ENCODE data around the gene KRTAP1-1. TPM values are rescaled to one million over a fixed set of nuclear protein-coding genes. Genes with fewer than 3 reads are reported as not detected.
"Not testable (repeated sequence)": the region's sequence is repeated elsewhere in the genome, so short reads cannot be mapped to it uniquely, and the experiment has no call there.

KRTAP1-1 gene
- polyA plus RNA-seq, 4 donors = not detected

GRCh38 chr17:41013606-41014005, 27.6 kb downstream of the KRTAP1-1 start:
- DNase-seq (ENCODE audit: low read depth in 4 of 4, low spot score in 2 of 4) = no peak

DNA sequence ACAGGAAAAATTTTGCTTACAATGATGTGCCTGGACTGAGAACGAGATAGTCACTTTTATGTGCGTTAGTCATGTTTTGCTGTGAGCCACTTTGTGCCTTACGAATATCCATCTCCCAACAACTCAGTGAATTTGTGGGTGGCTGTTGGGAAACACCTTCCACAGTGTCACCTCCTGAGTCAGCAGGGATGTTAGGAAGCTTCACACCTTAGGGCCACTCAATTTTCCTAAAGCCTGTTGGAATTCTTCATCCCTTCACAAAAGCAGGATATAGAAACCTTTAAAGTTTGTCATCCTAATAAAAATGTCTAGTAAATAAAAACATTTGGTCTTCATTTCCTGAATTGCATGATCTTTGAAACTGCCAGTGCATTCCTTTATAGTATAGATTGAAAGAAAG, 28.1 kb downstream of the KRTAP1-1 start:
- DNase-seq (ENCODE audit: low read depth in 4 of 4, low spot score in 2 of 4) = no peak

DNA sequence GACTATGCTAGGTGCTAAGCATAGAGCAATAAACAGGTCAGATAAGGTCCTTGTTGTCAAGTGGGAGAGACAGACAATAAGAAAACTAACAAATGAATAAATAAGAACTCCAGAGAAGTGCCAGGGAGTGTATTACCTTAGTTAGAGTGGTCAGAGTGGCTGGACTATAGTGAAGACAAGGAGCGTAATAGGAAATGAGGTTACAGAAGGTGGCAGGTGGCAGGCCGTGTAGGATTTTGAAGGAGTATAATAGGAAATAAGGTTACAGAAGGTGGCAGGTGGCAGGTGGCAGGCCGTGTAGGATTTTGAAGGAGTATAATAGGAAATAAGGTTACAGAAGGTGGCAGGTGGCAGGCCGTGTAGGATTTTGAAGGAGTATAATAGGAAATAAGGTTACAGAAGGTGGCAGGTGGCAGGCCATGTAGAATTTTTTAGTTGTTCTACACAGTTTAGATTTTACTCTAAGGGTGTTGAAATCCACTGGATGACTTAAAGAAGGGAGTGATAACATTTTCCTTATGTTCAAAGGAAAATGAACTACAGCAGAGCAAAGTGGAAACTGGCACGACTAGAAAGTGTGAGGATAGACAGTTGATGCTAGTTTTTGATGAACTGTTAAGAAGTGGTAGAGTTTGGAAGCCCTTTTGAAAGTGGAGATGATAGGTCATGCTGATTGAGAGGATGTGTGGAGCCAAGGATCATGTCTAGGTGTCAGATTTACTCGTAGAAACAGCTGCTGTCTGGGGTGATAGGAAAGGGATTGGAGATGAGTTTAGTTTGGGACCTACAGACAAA, 28.7 kb downstream of the KRTAP1-1 start:
- no peak for DNase-seq (ENCODE audit: low read depth in 4 of 4, low spot score in 2 of 4)

DNA sequence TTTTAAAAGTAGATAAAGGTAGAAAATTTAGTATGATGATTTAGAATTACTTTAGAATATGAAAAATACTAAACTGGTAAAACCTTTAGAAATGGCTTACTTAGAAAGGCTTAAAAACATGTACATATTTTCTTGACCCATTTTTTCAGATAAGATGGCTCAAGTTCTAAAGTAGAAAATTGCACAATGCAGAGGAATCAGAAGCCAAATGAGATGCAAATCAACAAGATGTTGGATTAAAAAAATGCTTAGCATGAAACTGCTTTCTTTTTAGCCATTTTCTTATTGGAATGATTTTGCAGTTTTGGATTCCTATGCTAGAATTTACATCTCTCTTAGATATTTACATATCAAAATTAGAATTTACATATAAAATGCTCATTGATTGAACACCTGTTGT, 30.8 kb downstream of the KRTAP1-1 start:
- DNase-seq (ENCODE audit: low read depth in 4 of 4, low spot score in 2 of 4) = no peak

- no peak for DNase-seq (ENCODE audit: low read depth in 4 of 4, low spot score in 2 of 4)
Measured at GRCh38 chr17:41009936-41010335, 31.3 kb downstream of the KRTAP1-1 start.

DNA sequence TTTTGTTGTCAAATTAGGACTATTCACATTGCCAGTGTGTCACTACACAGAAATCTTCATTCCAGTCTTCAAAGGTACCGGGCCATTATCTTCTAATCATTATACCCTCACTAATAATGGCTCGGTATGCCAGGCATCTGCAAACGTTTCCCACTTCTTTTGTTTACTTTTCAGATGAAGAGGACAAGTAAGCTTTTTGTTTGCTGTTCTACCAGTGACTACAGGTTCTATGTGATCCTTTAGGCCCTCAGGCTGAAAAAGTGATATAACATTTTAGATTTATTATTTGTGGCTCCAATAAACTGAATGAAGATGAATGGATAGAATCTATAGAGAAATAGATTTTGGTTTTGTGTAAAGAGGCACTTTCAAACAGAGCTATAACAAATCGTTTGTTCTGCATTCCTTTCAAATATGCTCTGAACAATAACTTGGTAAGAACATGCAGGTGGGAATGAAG, 31.9 kb downstream of the KRTAP1-1 start:
- DNase-seq (ENCODE audit: low read depth in 4 of 4, low spot score in 2 of 4) = no peak

DNA sequence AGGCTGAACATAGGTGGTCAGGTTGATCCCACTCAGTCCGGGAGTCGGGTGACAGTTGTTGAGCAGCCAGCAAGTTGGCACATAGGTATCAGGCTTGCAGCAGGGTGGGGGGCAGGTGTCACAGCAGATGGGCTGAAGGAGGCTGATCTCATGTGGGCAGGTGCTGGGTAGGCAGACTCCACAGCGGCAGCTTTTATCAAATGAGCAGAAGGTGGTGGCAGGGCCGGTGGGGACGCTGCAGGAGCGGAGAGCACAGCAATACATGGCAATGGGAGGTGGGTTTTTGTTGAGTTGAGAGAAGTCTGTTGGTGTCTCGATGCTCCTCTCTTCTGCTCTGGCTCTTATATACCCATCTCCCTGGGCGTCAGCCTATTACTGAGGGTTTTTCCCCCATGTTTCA, 32.4 kb downstream of the KRTAP1-1 start, which contains the start of gene KRTAP3-1:
Gene KRTAP3-1, minus strand, starts transcription at position 318 of the 400 bp plus-strand sequence. Its CDS starts 54 bp downstream, at position 264.
- DNase-seq (ENCODE audit: low read depth in 4 of 4, low spot score in 2 of 4) = no peak

DNA sequence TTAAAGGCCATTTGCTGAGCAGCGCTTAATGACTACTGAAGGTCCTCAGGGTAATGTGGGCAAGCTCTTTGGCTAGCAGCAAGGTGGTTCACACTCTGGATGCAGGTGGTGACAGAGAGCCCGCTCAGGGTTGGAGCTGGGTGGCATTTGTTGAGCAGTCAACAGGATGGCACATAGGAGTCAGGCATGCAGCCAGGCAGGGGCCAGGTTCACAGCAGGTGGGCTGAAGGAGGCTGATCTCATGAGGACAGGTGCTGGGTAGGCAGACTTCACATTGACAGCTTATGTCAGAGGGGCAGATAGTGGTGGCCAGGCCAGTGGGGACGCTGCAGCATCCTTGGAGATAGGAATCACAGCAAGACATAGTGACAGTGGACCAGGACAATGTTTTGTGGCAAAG, 36.9 kb downstream of the KRTAP1-1 start:
- no peak for DNase-seq (ENCODE audit: low read depth in 4 of 4, low spot score in 2 of 4)

GRCh38 chr17:41003926-41004325, 37.3 kb downstream of the KRTAP1-1 start:
- DNase-seq (ENCODE audit: low read depth in 4 of 4, low spot score in 2 of 4) = no peak

- no peak for DNase-seq (ENCODE audit: low read depth in 4 of 4, low spot score in 2 of 4)
Measured at GRCh38 chr17:41002814-41003213, 38.4 kb downstream of the KRTAP1-1 start.

- DNase-seq (ENCODE audit: low read depth in 4 of 4, low spot score in 2 of 4) = no peak
Measured at GRCh38 chr17:41001795-41002194, 39.5 kb downstream of the KRTAP1-1 start.

GRCh38 chr17:40999563-40999962, 41.7 kb downstream of the KRTAP1-1 start, which contains the start of gene KRTAP3-2:
KRTAP3-2 (minus strand) TSS chr17:40999906; CDS start chr17:40999853, 53 bp downstream.
- DNase-seq (ENCODE audit: low read depth in 4 of 4, low spot score in 2 of 4) = not testable (repeated sequence)

DNA sequence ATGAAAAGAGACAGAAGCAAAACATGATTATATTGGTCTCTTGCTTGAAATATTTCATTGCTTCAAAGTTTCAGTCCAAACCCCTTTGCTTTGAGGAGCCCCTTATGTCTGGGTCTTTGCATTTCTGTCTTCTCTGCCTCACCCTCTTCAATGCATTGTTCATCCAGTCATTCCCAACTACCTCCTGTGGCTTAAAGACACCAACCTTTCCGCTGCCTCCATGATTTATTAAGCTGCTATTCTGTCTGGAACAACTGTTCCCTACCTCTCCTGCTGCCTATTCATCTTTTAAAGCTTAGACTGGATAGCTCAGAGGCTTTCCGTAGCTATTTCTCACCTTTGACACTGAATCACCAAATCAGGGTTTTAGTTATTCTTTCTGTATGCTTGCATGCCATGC, 43.9 kb downstream of the KRTAP1-1 start:
- DNase-seq (ENCODE audit: low read depth in 4 of 4, low spot score in 2 of 4) = no peak

DNA sequence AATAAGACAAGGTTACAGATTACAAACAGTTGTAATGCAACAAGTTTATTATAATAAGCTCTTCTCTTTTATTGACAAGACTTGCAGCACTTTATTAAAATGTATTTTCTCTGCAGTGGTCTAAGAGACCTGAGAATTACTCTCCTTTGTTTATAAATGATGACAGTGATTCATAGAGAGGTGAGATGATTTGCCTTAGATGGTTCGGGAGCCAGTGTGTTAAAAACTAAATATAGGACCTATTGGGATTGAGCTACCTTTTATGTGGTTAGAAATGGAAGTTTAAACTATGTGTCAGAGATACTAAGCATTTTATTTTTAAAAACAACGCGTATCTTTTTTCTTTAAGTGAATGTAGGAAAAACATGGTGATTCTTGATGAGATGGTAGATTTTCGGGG, 44.4 kb downstream of the KRTAP1-1 start:
- no peak for DNase-seq (ENCODE audit: low read depth in 4 of 4, low spot score in 2 of 4)

DNA sequence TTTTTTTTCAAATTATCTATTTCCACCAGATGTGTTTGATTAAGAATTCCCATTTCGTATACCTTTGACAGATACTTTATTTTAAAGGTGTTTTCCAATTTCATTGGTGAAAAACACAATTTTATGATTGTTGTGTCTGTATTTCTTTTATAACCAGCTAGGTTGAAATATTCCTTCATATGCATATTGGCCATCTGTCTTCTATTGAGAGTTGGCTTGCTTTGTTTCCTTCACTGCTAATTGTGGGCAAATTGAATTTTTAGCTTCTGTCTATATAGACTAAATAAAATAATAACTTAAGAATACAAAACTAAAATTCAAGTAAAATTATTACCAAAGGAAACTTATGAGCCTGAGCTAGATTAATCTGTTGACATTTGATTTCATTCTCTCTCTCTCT, 46.1 kb downstream of the KRTAP1-1 start:
- no peak for DNase-seq (ENCODE audit: low read depth in 4 of 4, low spot score in 2 of 4)

GRCh38 chr17:40993839-40994238, 47.4 kb downstream of the KRTAP1-1 start, which contains the start of gene KRTAP3-3:
KRTAP3-3 (minus strand) TSS chr17:40994164; CDS start chr17:40994097, 67 bp downstream.
- no peak for DNase-seq (ENCODE audit: low read depth in 4 of 4, low spot score in 2 of 4)

- no peak for DNase-seq (ENCODE audit: low read depth in 4 of 4, low spot score in 2 of 4)
Measured at GRCh38 chr17:40993084-40993483, 48.2 kb downstream of the KRTAP1-1 start.

DNA sequence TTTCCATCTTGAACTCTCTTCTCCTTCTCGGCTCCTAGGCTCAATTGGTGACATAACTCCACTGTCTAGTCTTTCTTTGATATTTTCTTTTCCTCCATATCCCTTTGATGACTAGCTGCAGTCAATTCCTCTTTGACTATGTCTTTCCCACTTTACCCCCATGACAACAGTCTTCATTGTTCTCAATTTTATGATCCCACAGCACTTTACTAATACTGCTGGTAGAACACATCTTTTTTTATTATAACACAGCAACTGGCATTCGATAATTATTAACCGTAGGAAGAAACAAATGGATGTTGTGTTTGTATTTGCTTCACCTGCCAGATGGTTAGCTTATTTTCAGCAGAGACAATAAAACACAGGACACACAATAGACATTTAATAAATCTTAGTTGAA, 48.6 kb downstream of the KRTAP1-1 start:
- no peak for DNase-seq (ENCODE audit: low read depth in 4 of 4, low spot score in 2 of 4)
